K562 (cell line): Measurements from ENCODE around the gene SCYL1.

Source experiments
- DNMT1 ChIP-seq: fragments of 450-650 bp; IDR thresholded peaks from 2 replicates; pipeline ENCODE4 v1.6.1; 2016; ENCODE audit warnings: antibody characterized with exemption, mild to moderate bottlenecking
- E2F5 ChIP-seq: sonication (generic); formaldehyde crosslinking; IDR thresholded peaks from 2 replicates; pipeline ENCODE4 v1.8.0; 2022; ENCODE audit warnings: mild to moderate bottlenecking, missing genetic modification reagents
- EZH2 ChIP-seq: IDR thresholded peaks from 2 replicates; pipeline ENCODE4 v1.6.1; 2012; ENCODE audit warnings: low read depth, mild to moderate bottlenecking, inconsistent platforms, low read length, borderline replicate concordance
- FIP1L1 ChIP-seq: fragments of 200-400 bp; formaldehyde crosslinking; IDR thresholded peaks from 2 replicates; pipeline ENCODE4 v1.6.1; 2018; ENCODE audit warnings: mild to moderate bottlenecking, low read depth, low read length; ENCODE audit not compliant: poor library complexity, severe bottlenecking
- KAT8 ChIP-seq: fragments of 450-650 bp; IDR thresholded peaks from 2 replicates; pipeline ENCODE4 v1.6.1; 2016; ENCODE audit warnings: low read depth, mild to moderate bottlenecking
- MAX ChIP-seq: sonication (generic); formaldehyde crosslinking; IDR thresholded peaks from 2 replicates; pipeline ENCODE4 v1.9.0; 2022; ENCODE audit warnings: mild to moderate bottlenecking, missing genetic modification reagents
- NR2C1 ChIP-seq, 2 experiments: fragments of 450-650 bp; IDR thresholded peaks; 2 replicates each; pipeline ENCODE4 v1.6.1; 2017; ENCODE audit warnings: mild to moderate bottlenecking in 2 of 2, antibody characterized with exemption in 1 of 2, inconsistent platforms in 1 of 2, missing compliant biosample characterization in 1 of 2, missing genetic modification characterization in 1 of 2
- POLR2A ChIP-seq: fragments of 450-650 bp; conservative IDR thresholded peaks from 2 replicates; pipeline ENCODE4 v1.6.1; 2016
- RBM39 ChIP-seq: fragments of 200-400 bp; formaldehyde crosslinking; optimal IDR thresholded peaks from 2 replicates; pipeline ENCODE3; 2018; ENCODE audit warnings: low read depth, low read length
- XRCC4 ChIP-seq: IDR thresholded peaks from one replicate; pipeline ENCODE4 v1.6.1; 2011; ENCODE audit not compliant: insufficient read depth, insufficient read length; ENCODE audit errors: extremely low read depth
- ZNF175 ChIP-seq: fragments of 200-800 bp; sonication (Bioruptor generic); IDR thresholded peaks from 2 replicates; pipeline ENCODE4 v1.6.1; 2016; ENCODE audit warnings: low read depth, mild to moderate bottlenecking, missing genetic modification characterization, missing compliant biosample characterization
- TF ChIP-seq, protein P1 (sequence below): sonication (generic); formaldehyde crosslinking; IDR thresholded peaks from 2 replicates; pipeline ENCODE4 v1.8.1; 2022; ENCODE audit warnings: missing genetic modification reagents
- TF ChIP-seq, protein P2 (sequence below): fragments of 250-450 bp; sonication (Bioruptor Pico); IDR thresholded peaks from 2 replicates; pipeline ENCODE4 v1.8.0; 2021; ENCODE audit warnings: moderate library complexity, mild to moderate bottlenecking, inconsistent platforms

- TF ChIP-seq FIP1L1 (no peak), MAX (CRISPR knock-in tag) (no peak), DNMT1 (no peak), KAT8 (no peak), XRCC4 (no peak), ZNF175 (no peak), EZH2 (no peak), NR2C1 (IDR thresholded peaks at IDR 0.05) (no peak), NR2C1 (tag; IDR thresholded peaks at IDR 0.05) (no peak), POLR2A (no peak), RBM39 (no peak), E2F5 (CRISPR knock-in tag) (no peak)
- TF ChIP-seq, protein P1, sequence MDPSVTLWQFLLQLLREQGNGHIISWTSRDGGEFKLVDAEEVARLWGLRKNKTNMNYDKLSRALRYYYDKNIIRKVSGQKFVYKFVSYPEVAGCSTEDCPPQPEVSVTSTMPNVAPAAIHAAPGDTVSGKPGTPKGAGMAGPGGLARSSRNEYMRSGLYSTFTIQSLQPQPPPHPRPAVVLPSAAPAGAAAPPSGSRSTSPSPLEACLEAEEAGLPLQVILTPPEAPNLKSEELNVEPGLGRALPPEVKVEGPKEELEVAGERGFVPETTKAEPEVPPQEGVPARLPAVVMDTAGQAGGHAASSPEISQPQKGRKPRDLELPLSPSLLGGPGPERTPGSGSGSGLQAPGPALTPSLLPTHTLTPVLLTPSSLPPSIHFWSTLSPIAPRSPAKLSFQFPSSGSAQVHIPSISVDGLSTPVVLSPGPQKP (CRISPR knock-in tag) = no peak
- TF ChIP-seq, protein P2, sequence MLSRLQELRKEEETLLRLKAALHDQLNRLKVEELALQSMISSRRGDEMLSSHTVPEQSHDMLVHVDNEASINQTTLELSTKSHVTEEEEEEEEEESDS = no peak
Observed at GRCh38 chr11:65584106-65584505, 59.2 kb downstream of the SCYL1 start.
